CD4-positive, alpha-beta T cell treated with Interleukin-1 beta for 1 hour (primary cell): ENCODE measurements around the gene MEIS1.

Experiments used
- DNase-seq, 2 donors: peaks; one replicate each; pipeline ENCODE4 v3.0.0-alpha.2; 2020 to 2022

MEIS1 gene

DNA sequence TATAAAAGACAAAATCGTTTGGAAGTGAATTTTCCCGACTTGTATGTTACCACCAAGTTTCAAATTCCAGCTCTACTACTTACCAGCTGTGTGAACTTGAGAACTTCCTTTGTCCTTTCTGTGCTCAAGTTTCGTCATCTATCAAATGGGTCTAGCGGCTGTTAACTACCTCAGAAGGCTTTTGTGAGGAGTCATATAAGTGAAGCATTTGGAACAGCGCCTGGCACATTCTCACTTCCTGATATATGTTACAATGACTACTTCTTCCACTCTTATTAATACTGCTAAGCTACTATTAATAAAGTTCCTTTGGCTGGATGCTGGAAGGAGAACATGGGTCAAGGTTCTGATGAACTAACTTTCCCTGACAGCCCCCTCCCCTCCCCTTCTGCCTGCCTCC, 104.5 kb downstream of the MEIS1 start:
- DNase-seq: no peak

DNA sequence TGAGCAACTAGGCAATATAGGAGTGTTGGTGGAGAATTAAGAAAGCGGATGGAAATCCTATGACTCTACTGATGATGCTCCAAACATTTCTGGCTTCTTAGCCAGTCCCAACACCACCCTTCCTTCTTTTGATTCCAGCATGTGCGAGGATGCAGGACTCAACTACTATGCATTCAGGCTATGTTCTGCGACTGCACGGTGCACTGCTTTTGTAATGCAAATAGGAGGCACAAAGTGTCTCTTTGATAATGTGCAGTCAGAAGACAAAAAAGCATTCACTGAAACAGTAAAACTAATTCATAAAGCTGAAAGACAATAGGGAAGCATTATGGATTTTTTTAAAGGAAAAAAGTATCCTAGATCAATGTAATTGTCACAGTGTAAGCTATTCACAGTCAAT, 106.7 kb downstream of the MEIS1 start:
- no peak for DNase-seq

DNA sequence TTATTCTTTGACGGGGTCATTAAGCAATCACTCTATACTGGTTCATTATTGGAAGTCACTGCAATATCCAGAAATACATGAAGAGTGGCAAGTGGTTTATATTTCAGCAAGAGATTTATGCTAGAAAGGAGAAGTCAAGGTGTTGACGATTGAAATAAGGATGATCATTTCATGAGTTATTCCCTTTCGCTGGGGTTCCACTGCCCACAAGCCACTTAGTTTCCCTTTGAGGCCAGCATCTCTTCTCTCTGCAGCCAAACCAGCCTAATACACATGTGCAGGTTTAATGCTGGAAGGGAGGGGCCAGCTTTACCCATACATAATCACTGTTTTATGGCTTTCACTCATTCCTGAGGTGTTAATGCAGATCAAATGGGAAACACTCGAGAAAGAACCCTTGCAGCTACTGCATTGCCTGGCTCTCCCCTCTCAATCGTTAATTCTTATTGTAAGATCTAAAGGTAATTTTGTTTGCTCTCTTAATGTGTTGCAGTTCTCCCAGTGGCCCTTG, 108.4 kb downstream of the MEIS1 start:
- no peak for DNase-seq

DNA sequence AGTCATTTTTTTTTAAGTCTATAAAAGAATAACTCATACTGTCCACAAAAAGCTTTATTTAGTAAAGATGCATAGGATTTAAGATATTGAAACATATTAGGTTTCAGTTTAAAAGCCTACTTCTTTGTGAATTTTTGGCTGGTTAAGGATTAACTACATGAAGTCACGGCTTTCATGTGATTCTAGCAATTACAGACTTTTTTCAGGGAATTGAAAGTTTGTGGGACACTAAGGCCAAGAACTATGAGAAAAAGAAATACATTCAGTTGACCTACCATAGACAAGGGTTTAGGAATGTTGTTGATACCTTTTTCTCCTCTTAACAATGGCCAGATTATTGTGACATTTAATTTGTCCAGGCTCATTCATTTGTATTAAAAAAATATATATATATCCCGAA, 109.3 kb downstream of the MEIS1 start:
- DNase-seq: no peak

DNA sequence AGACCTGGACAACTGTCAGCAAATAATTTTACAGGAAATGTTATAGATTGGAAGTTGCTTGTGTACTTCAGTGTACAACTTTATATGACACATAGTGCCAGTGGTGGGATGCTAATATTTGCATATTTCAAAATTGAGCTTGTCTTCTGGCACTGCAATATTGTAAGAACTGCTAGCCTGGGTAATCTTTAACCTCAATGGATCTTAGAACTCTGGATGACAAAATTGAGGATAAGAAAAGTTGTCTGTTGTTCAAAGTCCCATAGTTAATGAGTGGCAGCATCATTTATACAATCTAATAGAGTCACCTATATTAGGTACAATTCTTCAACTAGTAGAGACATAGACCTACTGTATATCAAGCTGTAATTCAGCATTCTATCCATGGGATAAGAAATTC, 110.3 kb downstream of the MEIS1 start:
- no peak for DNase-seq

DNA sequence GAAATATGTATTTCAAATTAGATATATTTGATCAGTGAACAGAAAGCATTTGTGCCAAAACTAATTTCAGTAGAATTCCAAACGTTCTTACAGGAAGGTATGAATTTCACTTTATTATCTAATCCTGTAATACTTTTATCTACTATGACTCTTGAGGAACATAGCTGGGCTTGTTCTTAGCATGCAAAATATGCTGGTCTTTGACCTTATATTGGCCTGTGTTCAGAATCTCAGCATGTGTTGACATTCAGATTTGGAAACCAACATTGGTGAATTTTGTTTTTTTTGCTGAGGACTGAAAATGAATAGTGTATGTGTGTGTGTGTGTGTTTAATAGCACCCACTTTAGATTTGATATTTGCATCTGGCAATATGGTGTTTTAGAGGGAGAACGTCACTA, 112.2 kb downstream of the MEIS1 start:
- no peak for DNase-seq

DNA sequence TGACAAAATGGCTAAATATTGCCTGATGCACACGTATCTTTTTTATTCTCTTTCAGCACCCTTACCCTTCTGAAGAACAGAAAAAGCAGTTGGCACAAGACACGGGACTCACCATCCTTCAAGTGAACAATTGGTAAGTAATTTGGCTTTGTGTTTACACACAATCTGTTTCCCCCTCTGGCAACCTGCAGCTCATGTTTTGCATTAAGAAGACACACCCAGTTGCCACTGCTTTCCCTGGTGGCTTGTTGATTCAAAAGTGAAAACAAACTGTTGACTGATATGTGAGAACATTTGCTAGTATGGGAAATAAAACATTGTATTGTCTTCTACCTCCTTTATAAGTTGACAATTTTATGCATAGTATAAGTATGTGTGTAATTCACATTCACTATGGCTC, 113.0 kb downstream of the MEIS1 start:
- no peak for DNase-seq

DNA sequence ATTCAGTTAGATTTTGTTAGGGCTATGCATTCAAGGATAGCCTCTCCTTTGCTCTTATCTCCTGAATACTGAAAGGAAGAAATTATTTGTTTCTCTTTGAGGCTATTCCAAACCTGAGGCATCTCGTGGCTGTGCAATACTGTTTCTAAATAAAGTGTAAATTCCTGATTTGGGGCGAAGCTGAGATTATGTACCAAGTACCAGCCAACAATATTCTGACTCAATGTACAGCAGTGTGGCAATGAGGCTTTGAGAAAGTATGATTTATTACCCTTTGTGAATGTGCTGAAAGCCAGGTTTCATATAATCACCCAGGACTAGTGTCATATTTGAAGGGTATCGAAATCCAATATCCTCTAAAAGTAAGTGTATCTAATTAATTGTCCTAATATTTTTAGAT, 113.5 kb downstream of the MEIS1 start:
- DNase-seq: no peak

DNA sequence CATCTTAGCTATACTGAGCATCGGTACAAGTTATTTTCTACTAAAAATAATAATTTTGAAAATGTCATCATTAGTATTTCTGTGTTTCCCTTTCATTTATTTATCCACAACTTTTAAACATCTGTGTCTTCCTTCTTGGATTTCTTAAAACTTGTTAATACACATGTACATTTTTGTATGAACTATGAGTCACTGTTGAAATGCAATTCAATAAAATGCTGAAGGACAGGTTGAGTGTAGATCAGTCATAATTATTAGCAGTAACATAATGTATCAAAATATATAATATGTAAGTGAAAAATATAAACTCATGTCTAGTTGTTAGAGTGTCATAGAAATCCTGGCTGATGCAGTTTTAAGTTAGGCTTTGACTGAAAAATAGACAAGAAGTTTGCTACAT, 115.9 kb downstream of the MEIS1 start:
- no peak for DNase-seq

DNA sequence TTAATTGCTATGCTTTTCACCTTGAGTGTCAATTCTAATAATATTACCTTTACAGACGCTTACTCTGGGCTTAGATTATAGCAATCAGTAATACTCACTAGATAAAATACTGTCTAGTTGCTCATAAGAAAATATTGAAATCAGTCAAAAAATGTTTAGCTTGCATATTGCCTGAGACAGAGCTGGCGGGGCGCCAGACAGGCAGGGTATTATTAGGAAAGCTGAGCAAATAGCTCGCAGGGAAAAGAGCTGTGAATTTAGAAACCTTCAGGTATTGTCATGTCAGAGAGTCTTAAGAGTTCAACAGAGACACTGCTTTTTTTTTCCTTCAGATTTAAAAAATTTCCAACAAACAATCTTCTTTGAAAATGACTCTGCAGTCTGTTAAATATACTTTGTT, 118.4 kb downstream of the MEIS1 start:
- DNase-seq: no peak

DNA sequence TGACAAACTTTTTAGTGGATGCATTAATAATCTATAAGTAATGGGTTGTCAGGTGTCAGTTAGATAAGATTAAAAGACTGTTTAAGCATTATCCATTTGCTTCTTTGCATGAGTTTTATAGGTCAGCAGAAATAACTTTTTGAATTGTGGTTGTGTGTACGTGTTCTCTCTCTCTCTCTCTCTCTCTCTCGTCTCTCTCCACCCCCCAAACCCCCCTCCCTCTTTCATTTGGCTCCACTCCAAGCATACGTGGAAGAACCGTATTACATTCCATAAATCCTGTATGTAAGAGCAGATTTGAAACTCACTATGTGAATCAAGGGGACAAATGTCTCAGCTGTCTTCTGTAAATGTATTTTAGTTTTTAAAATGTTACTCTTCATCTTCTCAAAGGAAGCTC, 120.2 kb downstream of the MEIS1 start:
- no peak for DNase-seq

DNA sequence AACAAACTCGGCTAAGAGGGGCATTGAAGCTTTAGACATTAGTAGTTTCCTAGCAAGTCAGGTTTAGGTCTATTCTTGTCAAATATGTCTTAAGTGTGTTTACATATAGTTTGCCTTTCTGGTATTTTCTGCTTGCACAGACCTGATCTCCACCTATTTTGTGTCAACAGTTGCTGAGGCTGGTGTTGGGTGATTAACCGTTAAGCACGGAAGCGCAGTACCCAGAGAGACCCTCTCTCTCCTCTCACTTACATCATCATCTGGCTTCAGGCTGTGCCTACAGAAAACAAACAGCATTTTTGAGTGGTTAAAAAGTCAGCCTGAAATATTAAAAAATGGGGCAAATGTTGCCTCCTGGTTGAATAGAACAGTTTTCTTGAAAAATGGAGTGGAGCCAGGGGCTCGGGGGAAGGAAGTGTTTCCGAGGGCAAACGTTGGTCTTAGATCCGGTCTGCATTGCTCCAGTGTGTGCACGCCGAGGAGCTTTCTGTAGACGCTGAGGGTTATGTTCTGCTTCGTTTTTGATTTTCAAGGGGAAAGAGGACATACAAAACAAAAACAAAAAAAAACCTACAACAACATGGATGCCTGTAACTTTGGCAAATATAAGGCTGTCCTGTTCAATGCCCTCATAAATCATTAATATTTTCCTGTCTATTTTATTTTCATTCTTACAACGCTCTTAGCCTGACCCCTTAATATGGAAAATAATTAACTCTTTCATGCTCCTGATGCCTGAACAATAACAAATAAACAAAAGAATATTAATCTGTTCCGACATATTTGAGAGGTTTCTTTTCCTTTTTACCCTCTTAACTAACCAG, 120.8 kb downstream of the MEIS1 start:
- DNase-seq: no peak

DNA sequence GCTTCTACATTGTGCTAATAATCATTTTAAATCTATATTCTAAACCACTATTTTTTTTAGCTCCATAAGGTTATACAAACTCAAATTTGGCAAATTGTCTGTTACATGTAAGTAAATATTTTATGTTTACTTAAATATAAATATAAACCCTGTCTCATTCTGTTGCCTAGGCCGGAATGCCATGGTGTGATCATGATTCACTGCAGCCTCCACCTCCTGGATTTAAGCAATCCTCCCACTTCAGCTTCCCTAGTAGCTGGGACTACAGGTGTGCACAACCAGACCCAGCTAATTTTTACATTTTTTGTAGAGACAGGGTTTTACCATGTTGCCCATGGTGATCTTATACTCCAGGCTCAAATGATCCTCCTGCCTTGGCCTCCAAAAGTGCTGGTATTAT, 124.7 kb downstream of the MEIS1 start:
- DNase-seq: no peak

DNA sequence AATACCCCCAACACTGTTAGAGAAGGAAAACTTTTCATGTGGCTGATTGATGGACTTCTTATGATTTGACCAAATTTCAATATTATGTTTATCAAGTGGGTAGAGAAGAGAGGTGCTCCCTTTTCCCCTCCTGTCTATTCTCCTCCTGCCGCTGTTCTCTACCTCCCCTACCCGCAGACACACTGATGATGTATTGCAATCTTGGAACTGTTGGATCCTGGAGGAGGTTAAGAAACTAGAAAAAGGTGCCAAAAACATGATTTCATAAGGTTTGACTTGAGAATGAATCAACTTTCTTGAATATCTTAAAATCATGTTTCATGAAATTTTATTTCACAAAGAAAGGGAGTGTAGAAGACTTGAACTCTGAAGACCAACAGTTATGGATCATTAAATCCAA, 125.8 kb downstream of the MEIS1 start:
- DNase-seq: no peak

DNA sequence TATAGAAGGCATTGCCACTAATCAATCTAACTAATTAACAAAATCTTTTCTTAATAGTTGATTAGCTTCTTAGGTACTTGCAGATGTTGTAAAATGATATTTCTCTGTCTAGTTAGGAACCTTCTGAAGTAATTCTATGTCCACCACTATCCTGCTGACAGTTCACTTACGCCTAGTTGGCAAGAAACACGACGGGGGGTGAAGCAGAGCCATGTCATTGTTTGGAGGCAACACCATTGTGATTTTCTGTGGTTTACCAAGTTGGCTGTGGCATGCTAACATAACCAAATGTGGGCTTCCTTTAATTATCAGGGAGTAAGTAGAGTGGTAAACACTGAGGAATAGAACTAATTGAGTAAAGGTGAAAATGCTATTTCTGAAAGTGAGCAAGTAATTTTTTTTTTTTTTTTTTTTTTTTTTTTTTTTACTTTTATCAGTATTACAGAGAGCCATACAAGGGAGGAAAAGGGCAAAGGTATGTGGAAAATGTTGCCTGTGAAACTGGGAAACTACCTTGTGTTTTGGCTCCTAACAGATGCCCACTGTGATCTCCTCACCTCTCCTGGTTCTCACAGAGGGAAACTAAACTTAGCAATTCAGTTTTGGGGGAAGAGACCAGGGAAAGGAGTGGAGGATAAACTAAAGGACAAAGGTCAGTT, 126.8 kb downstream of the MEIS1 start:
- no peak for DNase-seq

DNA sequence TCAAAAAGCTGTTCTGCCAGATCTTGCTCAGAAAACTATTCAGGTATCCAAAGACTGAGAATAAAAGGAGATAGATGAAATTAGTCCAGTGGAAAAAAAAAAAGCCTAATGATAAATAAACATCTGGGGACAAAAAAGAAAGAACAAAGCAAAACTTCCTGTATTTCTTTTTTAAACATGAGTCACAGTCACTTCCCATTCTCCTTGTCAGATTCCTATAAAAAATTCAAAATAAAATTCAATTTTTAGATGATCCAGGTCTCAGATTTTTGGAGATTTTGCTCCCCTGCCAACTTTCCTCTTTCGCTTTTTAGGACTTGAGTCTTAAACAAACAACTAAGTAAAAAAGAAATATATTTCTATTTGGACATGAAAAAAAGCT, 127.4 kb downstream of the MEIS1 start:
- no peak for DNase-seq

DNA sequence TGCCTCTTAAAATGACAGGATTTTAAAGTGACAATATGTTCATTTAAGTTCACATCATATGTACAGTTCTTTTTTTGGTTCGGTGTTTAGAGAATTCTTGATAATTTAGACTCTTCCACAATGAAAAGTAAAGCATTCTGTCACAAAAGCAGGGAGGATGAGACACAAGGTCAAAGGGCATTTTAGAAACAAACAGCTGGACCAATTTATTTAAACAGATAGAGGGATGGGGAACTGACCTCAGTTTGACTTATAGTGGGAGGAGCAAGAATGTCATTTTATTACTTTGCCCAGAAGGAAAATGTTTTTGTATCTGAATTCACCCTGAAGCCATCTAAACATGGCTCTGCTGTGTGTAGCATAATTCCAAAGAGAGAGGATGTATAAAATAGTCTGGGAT, 128.5 kb downstream of the MEIS1 start:
- no peak for DNase-seq

DNA sequence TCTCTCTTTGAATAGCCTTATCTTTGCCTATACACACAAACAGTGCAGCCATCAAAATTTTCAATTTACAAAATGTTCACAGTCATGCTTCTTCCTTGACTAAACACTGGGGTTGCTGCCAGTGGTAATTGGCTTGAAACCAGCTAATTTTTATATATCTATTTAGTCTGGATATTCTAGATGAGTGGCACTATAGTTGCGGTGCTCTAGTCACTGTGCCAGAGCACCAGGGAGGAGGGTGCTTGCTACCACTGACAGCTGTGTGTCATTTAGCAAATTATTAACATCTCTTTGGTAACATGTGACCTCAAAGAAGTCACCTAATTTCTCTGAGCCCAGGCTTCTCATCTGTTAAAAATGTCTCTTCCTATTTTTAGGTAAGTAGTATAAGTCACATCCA, 130.4 kb downstream of the MEIS1 start:
- DNase-seq: no peak

DNA sequence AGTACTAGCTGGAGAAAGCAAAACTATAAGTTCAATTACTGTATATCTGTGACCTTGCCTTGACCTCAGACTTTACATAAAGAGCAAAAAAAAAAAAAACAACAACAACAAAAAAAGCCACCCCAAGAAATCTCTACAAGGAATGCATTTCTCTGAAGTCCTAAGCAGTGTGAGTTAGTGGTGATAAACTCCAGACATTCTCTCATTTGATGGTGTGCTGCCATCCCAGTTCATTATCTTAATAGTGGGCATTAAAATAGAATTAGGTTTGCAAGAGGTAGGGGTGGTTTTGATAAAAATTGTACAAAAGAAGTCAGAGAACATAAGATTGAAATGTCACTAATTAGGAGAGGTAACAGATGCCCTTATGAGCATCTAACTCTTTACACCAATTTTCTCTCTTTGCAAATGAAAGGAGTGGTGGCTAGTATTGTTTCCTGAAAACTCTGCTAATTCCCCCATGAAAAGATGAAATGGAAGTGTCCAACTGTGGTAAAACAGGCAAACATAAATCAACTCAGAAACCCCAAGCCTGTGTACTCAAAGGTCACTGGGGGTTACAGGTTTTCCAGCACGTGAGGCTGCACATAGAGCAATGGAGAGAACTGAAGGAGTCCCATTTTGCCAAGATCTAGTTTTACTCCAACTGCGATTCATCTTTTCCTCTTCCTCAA, 131.9 kb downstream of the MEIS1 start:
- no peak for DNase-seq

DNA sequence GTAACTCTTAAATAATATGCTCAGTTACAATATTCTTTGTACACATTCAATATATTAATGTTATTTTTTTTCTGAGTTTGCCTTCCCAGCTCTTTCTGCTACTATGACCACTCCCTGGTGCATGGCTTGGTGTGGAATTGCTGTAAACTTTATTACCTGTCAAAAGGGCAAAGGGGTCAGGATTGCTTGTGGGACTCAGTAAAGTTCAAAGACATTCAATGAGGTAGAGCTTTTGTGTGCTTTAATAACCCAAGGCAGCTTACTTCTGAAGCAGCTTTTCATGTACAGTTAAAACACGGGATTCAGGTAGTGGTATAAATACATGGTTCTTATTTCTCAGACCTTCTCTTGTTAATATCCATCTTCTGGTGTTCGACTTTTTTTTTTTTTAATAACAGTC, 132.8 kb downstream of the MEIS1 start:
- DNase-seq: no peak

DNA sequence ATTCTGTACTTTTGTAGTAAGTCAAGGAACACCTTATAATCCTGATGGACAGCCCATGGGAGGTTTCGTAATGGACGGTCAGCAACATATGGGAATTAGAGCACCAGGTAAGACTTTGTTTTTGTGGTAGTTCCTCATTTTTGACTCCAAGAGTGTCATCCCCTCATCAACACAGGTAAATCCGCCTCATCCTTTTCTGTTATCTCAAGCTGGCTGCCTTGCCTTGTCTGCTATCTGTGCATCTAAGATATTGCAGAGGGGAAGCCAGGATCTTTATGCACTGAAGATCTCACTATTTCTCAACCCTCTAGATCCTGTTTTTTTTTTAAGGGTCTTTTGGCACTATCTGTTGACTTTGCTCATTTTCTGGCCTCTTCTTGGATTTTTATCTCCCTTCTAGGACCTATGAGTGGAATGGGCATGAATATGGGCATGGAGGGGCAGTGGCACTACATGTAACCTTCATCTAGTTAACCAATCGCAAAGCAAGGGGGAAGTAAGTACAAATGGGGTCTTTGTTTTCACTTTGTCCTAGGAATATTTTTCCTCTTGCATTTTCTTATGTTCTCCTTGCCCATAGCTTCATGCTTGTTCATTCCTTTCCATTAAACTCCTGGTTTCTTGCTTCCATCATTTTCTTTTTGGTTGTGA, 133.8 kb downstream of the MEIS1 start:
- DNase-seq: no peak

DNA sequence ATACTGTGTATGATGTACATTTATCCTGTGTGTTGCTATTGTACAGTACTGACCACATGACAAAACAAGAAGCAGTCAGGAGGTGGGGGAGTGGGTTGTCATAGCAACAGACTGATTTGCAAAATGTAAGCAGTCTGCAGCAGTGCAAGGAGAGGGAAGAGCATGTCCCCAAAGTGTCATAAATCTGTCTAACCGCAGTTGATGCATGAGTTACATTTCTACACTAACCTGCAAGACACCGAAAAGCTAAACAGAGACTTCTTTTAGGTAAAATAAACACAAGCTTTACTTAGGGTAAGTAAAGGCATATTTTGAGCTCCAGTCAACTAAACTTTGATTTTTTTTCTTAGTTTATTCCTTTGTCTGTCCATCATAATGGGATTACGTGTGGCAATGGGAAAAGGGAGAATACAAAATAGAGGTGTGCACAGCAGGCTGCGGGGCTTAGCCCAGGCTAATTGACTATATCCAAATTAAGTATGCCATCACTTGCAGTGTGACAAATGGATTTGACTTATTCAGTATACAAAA, 134.5 kb downstream of the MEIS1 start:
- peak in 1 of 2 donors; percentile 14 for DNase-seq

DNA sequence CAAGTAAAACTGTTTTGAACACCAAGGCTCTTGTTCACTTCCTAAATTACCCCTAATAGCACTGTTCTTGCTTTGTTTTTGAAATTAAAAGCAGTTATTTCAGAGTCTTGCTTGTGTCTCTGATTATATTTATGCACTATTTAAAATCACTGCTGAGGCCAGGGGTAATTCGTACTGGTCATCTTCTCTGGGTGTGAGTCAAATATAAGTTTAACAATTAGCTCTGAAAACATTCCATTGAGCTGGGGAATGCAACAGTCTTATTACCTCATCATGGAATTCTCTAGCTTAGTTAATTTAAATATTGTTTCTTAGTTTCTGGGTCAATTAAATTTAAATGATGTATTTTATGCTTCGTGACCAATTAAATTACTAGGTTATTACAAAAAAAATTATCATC, 135.0 kb downstream of the MEIS1 start:
- DNase-seq: no peak
